ENCODE data around the gene ANKRD63. TPM values are rescaled to one million over a fixed set of nuclear protein-coding genes. Genes with fewer than 3 reads are reported as not detected.

The ANKRD63 gene
- total and polyA plus RNA-seq, 10 of the 15 experiments (the other 5 are each of a cell fraction or from before 2014, with no cell fraction given), result not detected

DNA sequence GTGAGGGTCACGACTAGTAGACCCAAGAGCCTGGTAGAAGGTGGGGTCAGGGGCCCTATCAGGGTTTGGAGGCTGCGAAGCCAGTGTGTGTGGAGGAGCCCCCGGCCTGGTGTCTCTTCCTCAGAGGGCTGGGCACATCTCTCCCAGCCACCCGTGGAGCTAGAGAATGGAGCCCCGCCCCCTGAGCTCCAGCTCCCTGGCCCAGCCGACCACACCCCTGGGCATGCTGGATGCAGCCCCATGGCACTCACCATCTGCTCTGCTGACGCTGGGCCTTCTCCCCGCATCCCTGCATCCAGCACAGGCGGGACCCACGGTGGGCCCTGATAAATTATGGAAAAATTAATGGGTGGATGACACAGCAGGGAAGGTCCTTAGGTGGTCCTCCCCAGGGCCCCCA is 17.5 kb downstream of the ANKRD63 start:
- ATAC-seq (no peak), FAIRE-seq (no peak), DNase-seq (ENCODE audit: low read depth, low spot score) (no peak)
- H3K9me3 ChIP-seq (replicated peaks; ENCODE audit: control insufficient read depth, insufficient read depth, low read length), result no peaks in the 10 kb centered on the region
- in situ Hi-C loops (cut with MboI), result no loop called here
- ChIA-PET POLR2A (no interaction called here), RAD21 (ENCODE audit: unreplicated experiment) (no interaction called here), SMC1A (ENCODE audit: uncharacterized antibody, unreplicated experiment) (interaction anchor here (1.3 kb wide), 1 partner anchor 10 kb away, joined by 4 read pairs; no protein-coding TSS in a partner anchor), CTCF (interaction anchor here (1.4 kb wide), 1 partner anchor 9 kb away, joined by 6 read pairs; no protein-coding TSS in a partner anchor)
- no peaks in the 10 kb centered on the region for H3K79me2 ChIP-seq (ENCODE audit: control insufficient read depth, insufficient read depth, low read length)
- H3K36me3 ChIP-seq (ENCODE audit: control insufficient read depth in 2 of 2, insufficient read depth in 2 of 2, low read length in 1 of 2), result no peaks in the 10 kb centered on the region
- intact Hi-C loops (cut with micrococcal nuclease; ENCODE audit: unreplicated experiment), result no loop called here
- no peak overlapping the region for H3K4me3 ChIP-seq
- no peaks in the 10 kb centered on the region for H3K4me1 ChIP-seq (ENCODE audit: control insufficient read depth, insufficient read depth, low read length)
- H4K20me1 ChIP-seq (ENCODE audit: control insufficient read depth, insufficient read depth), result no peaks in the 10 kb centered on the region
- H3K27ac ChIP-seq (ENCODE audit: control insufficient read depth, insufficient read depth), result no peak overlapping the region
- no TSS peak for BruUV-seq (replicated peaks)
- H2AFZ ChIP-seq (ENCODE audit: control insufficient read depth, low read depth, low read length), result no peak overlapping the region
- 66% methylated on average over 9 of the region's 10 CpGs for WGBS (ENCODE audit: insufficient coverage, insufficient replicate concordance, low lambda C conversion rate, missing lambda C conversion rate)
- H3K9ac ChIP-seq (ENCODE audit: control insufficient read depth, insufficient read depth, low read length), result no peak overlapping the region
- H3K4me2 ChIP-seq (ENCODE audit: control insufficient read depth, insufficient read depth), result no peak overlapping the region
- H3K27me3 ChIP-seq (replicated peaks in 1 of 2; ENCODE audit: control insufficient read depth in 2 of 2, insufficient read depth in 2 of 2, low read length in 1 of 2), result no peaks in the 10 kb centered on the region
- TF ChIP-seq, protein P1, sequence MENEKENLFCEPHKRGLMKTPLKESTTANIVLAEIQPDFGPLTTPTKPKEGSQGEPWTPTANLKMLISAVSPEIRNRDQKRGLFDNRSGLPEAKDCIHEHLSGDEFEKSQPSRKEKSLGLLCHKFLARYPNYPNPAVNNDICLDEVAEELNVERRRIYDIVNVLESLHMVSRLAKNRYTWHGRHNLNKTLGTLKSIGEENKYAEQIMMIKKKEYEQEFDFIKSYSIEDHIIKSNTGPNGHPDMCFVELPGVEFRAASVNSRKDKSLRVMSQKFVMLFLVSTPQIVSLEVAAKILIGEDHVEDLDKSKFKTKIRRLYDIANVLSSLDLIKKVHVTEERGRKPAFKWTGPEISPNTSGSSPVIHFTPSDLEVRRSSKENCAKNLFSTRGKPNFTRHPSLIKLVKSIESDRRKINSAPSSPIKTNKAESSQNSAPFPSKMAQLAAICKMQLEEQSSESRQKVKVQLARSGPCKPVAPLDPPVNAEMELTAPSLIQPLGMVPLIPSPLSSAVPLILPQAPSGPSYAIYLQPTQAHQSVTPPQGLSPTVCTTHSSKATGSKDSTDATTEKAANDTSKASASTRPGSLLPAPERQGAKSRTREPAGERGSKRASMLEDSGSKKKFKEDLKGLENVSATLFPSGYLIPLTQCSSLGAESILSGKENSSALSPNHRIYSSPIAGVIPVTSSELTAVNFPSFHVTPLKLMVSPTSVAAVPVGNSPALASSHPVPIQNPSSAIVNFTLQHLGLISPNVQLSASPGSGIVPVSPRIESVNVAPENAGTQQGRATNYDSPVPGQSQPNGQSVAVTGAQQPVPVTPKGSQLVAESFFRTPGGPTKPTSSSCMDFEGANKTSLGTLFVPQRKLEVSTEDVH (IDR thresholded peaks at IDR 0.05; ENCODE audit: low read depth, partially characterized antibody), result no peak
- TF ChIP-seq, protein P2, sequence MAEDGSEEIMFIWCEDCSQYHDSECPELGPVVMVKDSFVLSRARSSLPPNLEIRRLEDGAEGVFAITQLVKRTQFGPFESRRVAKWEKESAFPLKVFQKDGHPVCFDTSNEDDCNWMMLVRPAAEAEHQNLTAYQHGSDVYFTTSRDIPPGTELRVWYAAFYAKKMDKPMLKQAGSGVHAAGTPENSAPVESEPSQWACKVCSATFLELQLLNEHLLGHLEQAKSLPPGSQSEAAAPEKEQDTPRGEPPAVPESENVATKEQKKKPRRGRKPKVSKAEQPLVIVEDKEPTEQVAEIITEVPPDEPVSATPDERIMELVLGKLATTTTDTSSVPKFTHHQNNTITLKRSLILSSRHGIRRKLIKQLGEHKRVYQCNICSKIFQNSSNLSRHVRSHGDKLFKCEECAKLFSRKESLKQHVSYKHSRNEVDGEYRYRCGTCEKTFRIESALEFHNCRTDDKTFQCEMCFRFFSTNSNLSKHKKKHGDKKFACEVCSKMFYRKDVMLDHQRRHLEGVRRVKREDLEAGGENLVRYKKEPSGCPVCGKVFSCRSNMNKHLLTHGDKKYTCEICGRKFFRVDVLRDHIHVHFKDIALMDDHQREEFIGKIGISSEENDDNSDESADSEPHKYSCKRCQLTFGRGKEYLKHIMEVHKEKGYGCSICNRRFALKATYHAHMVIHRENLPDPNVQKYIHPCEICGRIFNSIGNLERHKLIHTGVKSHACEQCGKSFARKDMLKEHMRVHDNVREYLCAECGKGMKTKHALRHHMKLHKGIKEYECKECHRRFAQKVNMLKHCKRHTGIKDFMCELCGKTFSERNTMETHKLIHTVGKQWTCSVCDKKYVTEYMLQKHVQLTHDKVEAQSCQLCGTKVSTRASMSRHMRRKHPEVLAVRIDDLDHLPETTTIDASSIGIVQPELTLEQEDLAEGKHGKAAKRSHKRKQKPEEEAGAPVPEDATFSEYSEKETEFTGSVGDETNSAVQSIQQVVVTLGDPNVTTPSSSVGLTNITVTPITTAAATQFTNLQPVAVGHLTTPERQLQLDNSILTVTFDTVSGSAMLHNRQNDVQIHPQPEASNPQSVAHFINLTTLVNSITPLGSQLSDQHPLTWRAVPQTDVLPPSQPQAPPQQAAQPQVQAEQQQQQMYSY (CRISPR knock-in tag; IDR thresholded peaks at IDR 0.05), result no peak
- TF ChIP-seq RELA (IDR thresholded peaks at IDR 0.05; ENCODE audit: borderline replicate concordance, partially characterized antibody) (no peak), KDM1A (IDR thresholded peaks at IDR 0.05; ENCODE audit: borderline replicate concordance) (no peak), TCF12 (IDR thresholded peaks at IDR 0.05; ENCODE audit: low read depth, low read length) (no peak), TARDBP (IDR thresholded peaks at IDR 0.05; ENCODE audit: borderline replicate concordance) (no peak), MAX (IDR thresholded peaks at IDR 0.05; ENCODE audit: low read depth, low read length) (no peak), KLF5 (IDR thresholded peaks at IDR 0.05; ENCODE audit: partially characterized antibody) (no peak), YBX1 (IDR thresholded peaks at IDR 0.05) (no peak), EZH2 (IDR thresholded peaks at IDR 0.05; ENCODE audit: borderline replicate concordance, control insufficient read depth, low read depth, low read length) (no peak), IRF5 (IDR thresholded peaks at IDR 0.05; ENCODE audit: borderline replicate concordance) (no peak), ZNF622 (IDR thresholded peaks at IDR 0.05) (no peak), WRNIP1 (IDR thresholded peaks at IDR 0.05; ENCODE audit: borderline replicate concordance, low read depth, low read length) (no peak), RAD51 (IDR thresholded peaks at IDR 0.05) (no peak), CHD1 (IDR thresholded peaks at IDR 0.05; ENCODE audit: low read depth, low read length) (no peak)
- TF ChIP-seq, protein P3, sequence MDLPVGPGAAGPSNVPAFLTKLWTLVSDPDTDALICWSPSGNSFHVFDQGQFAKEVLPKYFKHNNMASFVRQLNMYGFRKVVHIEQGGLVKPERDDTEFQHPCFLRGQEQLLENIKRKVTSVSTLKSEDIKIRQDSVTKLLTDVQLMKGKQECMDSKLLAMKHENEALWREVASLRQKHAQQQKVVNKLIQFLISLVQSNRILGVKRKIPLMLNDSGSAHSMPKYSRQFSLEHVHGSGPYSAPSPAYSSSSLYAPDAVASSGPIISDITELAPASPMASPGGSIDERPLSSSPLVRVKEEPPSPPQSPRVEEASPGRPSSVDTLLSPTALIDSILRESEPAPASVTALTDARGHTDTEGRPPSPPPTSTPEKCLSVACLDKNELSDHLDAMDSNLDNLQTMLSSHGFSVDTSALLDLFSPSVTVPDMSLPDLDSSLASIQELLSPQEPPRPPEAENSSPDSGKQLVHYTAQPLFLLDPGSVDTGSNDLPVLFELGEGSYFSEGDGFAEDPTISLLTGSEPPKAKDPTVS (IDR thresholded peaks at IDR 0.05; ENCODE audit: low read depth, low read length), result no peak

Data from GM12878 (cell line).